GM21367 (cell line): ENCODE measurements around the gene SLCO2B1.

ENCODE experiments used
- ATAC-seq: cut with Tn5 transposase; IDR thresholded peaks from one replicate; pipeline ENCODE4 v1.9.1; 2021; ENCODE audit not compliant: unreplicated experiment

The SLCO2B1 gene

GRCh38 chr11:75145196-75145971, 5.5 kb upstream of the SLCO2B1 start:
- no peak for ATAC-seq

- ATAC-seq: no peak
Measured at GRCh38 chr11:75145972-75146519, 4.9 kb upstream of the SLCO2B1 start.

DNA sequence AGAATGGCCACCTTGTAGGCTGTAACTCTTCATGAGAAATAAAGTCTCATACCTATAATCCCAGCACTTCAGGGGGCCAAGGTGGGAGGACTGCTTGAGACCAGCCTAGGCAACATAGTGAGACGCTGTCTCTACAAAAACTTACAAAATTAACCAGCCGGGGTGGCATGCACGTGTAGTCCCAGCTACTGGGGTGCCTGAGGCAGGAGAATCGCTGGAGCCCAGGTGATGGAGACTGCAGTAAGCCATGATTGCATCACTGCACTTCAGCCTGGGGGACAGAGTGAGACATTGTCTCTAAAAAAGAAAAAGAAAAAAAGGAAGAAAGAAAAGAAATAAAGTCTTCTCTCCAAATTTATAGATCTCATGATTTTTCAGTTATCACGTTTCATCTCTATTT, 4.2 kb upstream of the SLCO2B1 start:
- ATAC-seq: no peak

DNA sequence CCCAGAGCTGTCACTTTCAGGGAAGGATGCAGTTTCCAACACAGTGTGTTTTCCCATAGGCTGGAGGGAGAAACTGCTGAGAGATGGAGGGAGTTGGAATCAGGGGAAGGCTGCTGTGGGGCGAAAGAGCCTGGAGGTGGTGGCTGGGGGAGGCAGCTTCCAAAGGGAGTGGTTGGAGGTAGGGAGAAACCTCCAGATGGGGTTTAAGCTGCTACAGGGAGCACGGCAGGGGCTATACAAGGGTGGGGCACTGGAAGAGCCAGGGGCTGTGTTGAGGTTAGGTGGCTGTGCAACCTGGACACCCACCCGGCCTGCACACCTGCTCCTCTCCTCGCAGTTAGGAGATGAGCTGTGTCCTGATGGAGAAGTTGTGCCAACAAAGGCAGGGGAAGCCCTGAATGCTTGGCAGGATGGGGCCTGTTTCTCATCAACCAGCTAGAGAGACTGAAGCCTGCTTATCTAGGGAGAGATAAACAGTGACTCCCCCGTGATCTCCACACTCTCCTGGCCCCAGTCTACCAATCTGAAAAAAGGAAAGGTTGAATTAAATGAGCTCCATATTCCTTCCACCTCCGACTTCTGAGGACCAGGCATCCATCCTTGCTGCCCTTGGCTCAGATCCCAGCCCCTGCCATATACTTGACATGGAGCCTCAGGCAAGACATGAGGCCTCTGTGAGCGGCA, 3.6 kb upstream of the SLCO2B1 start:
- no peak for ATAC-seq

DNA sequence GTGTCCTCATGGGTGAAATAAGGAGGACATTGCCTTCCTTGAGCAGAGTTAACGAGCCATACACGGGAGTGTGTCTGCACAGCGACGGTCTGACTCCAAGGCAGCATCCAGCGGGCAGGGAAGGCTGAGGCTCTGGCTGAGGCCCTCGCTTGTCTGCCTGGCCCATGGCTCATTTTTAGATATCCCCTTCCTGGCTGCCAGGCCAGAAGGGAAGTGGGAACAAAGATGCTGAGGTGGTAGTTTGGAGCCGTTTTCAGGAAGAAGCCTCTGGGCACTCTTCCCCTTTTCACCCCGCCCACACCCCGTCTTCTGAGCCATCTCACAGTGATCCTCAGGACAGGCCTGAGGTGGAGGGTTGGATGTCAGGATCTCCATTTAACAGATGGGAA, 3.0 kb upstream of the SLCO2B1 start:
- no peak for ATAC-seq

- ATAC-seq: no peak
Measured at GRCh38 chr11:75148436-75148983, 2.4 kb upstream of the SLCO2B1 start.

DNA sequence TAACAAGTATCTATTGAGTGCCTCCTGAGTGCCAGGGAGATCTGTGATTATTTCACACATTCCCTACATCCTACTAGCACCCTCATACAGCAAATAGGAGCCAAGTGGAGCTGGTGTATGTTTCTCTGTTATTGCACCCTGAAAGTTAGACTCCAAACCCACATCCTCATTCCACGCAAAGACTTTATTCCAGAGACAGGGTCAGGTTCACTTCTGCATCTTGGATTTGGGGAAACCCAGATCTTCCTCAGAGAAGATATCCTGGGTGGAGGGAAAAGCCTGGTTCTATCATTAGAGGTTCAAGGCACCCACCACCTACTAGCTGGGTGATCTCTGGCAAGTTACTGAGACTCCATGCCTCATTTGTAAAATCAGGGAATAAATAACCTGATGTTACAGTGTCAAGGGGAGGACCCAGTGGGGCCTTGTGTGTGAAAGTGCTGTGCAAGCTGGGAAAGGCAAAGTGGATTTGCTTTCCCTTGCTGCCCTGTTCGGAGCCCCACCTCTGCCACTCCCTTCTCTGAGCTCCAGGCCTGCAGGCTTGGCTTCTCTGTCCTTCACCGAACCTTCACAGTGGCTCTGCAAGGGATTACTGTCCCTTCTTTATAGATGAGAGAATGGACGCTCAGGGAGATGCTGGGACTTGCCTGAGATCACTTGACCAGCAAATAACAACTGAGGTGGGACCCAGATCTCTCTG, 991 bp upstream of the SLCO2B1 start:
- no peak for ATAC-seq

GRCh38 chr11:75151346-75152047, 590 bp downstream of the SLCO2B1 start:
- ATAC-seq: no peak

DNA sequence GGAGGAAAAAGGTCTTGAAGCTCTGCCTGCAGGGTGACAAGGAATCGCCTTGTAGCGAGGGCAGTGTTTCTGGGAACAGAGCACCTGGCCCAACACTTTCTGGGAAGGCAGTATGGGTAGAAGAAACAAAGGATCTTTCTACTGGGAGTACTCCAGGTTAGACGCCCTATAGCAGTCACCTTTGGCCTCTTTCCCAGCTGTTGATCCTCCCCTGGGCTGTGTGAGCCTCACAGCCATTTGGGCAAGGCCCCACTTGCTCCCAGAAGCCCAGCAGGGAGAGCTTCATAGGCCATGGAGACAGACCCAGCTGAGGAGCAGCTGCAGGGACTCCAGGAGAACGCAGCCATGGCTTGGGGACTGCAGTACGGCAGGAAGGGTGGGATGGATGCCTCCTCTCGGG, 1.2 kb downstream of the SLCO2B1 start:
- ATAC-seq: no peak

DNA sequence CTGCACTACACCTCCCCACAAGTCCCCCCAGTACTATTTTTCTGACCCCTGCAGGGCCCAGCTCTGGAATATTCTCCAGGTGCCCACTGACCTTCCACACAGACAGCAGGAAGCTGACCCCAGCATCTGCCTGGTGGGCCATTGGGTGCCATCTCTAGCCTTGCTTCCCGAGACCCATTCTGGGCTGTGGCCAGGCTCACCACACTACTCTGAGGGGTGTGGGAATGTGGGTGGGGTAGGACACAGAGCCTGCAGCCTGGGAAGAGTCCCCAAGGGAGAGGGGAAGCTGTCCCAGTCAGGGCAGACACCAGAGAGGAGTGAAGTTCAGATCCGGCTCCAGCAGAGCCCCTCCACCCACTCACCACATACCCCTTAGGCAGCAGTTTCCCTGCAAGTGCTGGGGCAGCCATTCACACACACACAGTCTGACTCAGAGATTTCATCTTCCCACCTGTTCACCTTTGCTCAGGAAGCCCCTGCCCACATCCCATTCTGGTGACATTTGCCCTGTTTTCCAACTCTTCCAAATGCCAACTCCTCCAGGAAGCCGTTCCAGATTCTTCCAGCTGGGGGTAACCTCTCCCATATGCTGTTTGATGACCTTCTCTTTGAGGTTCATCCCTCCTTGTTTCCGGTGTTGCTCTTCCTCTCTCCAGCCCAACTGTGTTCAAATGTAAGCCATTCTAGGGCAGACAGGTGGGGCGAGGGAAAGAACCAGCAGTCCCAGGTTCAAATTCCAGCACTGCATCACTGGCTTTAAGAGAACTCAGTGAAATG, 1.9 kb downstream of the SLCO2B1 start:
- no peak for ATAC-seq

- no peak for ATAC-seq
Measured at GRCh38 chr11:75154646-75155569, 4.0 kb downstream of the SLCO2B1 start.

DNA sequence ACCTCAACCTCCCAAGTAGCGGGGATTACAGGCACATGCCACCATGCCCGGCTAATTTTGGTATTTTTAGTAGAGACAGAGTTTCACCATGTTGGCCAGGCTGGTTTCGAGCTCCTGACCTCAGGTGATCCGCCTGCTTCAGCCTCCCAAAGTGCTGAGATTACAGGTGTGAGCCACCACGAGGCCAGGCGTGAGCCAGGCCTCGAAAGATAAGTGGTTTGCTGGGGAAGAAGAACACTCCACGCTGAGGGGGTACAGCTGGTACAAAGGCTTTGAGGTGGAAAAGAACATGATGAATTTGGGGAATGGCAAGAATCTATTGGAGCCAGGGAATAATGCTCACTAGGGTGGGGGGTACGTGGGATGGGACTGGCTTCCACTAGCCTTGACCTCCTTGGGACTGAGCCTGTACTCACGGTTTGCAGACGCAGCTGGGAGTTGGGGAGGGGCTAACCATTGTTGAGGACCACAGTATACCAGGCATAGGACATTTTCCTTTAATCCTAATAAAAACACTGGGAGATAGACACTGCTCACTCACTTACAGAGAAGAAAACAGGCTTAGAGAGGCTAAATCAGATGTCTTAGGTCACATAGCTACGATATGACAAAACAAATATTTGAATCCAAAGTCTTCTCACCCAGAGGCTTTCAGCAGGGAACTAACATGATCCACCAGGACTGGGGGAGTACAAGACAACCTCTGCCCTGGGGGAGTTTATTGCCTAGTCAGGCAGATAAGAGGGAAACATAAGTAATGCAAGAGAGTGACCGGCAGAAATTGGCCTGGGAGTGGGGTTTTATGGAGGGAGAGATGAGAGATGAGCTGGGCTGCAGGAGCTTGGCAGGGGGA, 4.9 kb downstream of the SLCO2B1 start:
- no peak for ATAC-seq

DNA sequence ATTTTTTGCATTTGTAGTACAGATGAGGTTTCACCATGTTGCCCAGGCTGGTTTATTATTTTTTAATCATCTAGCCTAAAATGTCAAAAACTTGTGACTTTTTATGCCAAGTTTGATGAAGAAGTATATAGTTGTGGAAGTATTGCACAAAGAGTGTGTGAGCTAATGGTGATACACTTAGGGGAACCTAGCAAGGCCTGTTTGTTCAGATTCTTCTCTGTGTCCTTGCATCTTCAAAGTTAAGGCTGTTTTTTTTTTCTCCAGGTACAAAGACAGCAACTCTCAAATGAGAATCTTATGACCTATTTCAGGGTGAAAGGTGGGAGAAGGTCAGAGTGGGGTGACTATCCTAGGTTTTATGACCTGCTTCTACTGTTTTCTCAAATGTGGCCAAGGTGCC, 7.3 kb downstream of the SLCO2B1 start:
- ATAC-seq: no peak

DNA sequence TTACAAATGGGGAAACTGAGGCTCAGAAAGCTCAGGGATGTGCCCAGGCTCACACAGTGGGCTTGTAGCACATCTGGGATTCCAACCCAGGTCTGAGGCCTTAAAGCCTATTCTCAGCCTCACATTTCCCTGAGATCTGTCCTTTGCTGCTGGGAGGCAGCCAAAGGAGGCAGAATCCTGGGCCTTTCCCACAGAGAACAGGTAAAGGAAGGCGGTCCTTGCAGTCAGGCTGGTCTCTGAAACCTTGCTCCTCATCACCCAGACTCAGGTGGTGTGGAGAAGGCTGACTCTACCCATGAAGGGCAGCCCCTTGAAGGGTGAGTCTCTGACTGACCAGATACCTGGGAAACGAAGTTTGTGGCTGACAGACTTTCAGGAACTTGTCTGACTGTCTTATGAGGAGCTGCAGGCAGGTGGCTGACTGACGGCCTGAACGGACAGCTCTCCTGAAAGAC, 7.8 kb downstream of the SLCO2B1 start:
- no peak for ATAC-seq

DNA sequence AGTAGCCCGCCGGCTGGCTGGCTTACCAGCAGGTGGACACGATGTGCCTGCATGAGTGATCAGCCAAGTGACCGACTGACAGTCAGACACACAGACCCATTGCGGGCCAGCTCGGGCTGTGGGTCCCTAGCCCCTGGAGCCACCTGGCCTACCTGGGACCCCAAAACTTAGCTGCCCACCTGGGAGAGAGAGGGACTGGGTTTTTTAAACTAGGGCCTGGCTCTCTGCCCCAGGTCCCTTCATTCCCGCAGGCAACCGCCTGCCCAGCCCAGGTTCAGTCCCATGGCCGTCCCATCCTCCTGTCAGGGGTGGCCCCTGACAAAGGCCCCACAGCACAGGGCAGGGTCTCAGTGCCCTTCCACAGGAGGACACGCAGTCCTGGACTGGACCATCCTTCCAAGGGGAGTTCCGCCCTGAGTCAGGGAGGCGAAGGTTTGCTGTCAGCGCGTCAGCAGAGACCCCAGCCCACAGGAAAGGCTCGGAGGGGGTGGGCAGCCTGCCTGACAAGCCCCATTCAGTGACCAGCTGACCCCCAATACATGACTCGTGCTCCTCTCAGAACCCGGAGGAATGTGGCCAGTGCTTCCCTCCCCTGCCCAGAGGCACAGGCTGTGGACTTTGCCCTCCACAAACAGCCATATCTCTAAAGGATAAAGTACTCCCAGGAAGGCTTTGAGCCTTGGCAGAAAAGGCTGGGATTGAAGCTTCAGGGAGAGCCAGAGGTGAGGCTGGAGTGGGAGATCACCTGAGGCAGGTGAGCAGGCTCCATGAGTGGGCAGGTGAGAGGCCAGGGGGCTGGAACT, 8.4 kb downstream of the SLCO2B1 start:
- ATAC-seq: no peak

DNA sequence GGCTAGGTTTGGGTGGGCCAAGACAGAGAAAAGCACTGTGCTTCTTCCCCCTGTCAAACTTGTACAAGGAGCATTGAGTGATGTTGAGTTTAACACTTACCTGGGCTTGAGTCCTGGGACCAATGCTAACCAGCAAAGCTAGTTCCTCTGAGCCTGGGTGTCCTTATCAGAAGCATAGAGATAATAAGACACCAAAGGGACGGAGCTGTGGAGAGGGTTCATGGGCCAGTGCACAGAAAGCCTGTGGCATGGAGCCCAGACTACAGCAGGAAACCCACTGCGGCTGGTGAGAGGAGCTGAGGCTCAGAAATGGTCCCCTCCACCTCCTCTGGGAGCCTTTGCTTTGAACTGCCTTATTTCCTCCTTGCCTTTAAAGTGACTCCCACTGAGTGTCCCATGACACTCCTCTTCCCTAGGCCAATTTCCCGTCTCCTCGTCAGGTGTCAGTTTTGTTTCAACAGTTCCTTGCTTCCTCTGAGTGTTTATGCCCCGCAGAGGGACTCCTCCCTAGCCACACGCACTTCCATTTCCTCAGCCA, 9.4 kb downstream of the SLCO2B1 start:
- ATAC-seq: no peak

DNA sequence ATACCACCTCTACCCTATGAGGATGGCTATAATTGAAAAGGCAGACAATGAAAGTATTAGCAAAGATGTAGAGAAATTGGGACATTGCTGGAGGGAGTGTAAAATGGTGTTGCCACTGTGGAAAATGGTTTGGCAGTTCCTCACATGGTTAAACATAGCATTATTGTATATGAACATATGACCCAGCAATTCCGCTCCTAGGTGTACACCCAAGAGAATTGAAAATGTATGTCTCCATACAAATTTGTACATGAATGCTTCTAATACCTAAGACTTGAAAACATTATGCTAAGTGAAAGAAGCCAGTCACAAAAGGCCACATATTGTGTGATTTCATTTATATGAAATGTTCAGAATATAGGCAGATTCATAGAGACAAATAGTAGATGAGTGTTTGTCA, 10.0 kb downstream of the SLCO2B1 start:
- ATAC-seq: no peak
